Activated CD4-positive, alpha-beta T cell treated with anti-CD3 and anti-CD28 coated beads for 36 hours (primary cell): Measurements from ENCODE around the gene PKLR. TPM values are rescaled to one million over a fixed set of nuclear protein-coding genes. Genes with fewer than 3 reads are reported as not detected.
"Not testable (repeated sequence)": the region's sequence is repeated elsewhere in the genome, so short reads cannot be mapped to it uniquely, and the experiment has no call there.

Experiments
- ATAC-seq: fragments of 200-7000 bp; cut with Tn5 transposase; one replicate; pipeline ENCODE4 v1.10.0; 2021; ENCODE audit warnings: mild to moderate bottlenecking, moderate library complexity
- CTCF ChIA-PET: fragments of 350-600 bp; sonication (Branson Sonifier 250); formaldehyde crosslinking; loops from one replicate; lab custom pipeline; 2021; ENCODE audit warnings: antibody characterized with exemption; lab: Charles Lee
- POLR2A ChIA-PET: fragments of 350-600 bp; sonication (Branson Sonifier 250); formaldehyde crosslinking; loops from one replicate; lab custom pipeline; 2021; ENCODE audit warnings: antibody characterized with exemption, inconsistent platforms; lab: Charles Lee
- DNase-seq: peaks from one replicate; pipeline ENCODE4 v3.0.0-alpha.2; 2020
- H3K27ac Mint-ChIP-seq: one replicate; pipeline ENCODE4 v1.8.0; 2021; ENCODE audit warnings: mixed read lengths
- H3K27me3 Mint-ChIP-seq: one replicate; pipeline ENCODE4 v1.8.0; 2021; ENCODE audit warnings: mixed read lengths
- H3K36me3 Mint-ChIP-seq: one replicate; pipeline ENCODE4 v1.8.0; 2021; ENCODE audit warnings: low read depth, mixed read lengths
- H3K4me1 Mint-ChIP-seq: one replicate; pipeline ENCODE4 v1.8.0; 2021; ENCODE audit warnings: mixed read lengths
- H3K4me3 Mint-ChIP-seq: one replicate; pipeline ENCODE4 v1.8.0; 2021; ENCODE audit warnings: mild to moderate bottlenecking, moderate library complexity, mixed read lengths
- H3K9me3 Mint-ChIP-seq: one replicate; pipeline ENCODE4 v1.8.0; 2021; ENCODE audit warnings: low read depth, mixed read lengths
- intact Hi-C, 2 experiments: fragments of 100-400 bp; cut with DNase I in 1 of 2; cut with micrococcal nuclease in 1 of 2; formaldehyde crosslinking; loops; one replicate each; pipeline versions ENCODE4 v1.14.2 to v1.15.1; 2022 to 2024; cut with DNase I, micrococcal nuclease
- total RNA-seq, 2 experiments: library from RNA; stranded (reverse); gene quantifications; one replicate each; pipeline ENCODE4 v1.2.3, GENCODE V29; 2021

The PKLR gene
- total RNA-seq, 2 experiments from 2014 or later: not detected

DNA sequence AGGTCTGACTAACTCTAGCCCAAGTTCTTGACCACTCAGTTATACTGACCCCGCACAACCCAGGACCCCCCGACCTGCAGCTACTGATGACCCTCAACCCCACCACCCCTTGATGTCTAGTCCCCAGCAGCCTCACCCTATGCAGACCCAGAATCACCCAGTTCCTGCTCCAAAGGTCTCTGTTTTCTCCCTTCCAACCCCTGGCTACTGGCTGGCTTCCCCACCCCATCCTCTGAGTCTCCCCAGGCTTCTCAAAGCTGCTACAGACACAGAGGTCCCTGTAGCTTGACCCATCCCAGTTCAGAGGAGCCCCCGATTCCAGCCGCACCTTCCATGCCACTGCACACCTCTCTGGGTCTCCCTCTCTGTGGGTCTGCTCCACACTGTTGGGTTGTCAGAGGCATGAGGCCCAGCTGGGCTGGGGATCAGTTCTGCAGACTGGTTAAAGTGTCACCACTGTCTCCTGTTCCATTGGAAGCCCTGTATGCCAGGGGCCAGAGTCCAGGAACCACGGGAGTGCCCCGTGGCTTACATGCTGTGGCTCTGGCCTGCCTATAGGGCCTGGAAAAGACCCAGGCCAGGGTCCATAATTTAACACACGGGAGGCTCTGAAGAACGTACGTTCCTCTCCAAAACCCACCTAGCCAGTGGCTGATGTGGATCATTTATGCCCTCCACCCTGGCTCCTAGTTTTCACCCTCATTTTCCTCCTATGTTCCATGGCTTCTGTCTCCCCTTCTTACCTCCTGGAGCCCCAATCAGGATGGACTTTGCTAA is 497 bp downstream of the PKLR start:
- H3K4me1 Mint-ChIP-seq: no peaks in the 10 kb centered on the region
- H3K4me3 Mint-ChIP-seq: no peak overlapping the region
- H3K9me3 Mint-ChIP-seq: no peaks in the 10 kb centered on the region
- H3K27me3 Mint-ChIP-seq: peaks cover 16% of the 10 kb centered on the region
- ATAC-seq (no peak), DNase-seq (no peak)
- ChIA-PET POLR2A (no interaction called here), CTCF (interaction anchor here (0.6 kb wide), 1 partner anchor 100 kb away, joined by 3 read pairs; no protein-coding TSS in a partner anchor)
- intact Hi-C loops: loop anchor here in 1 of 2 experiments (10.0 kb wide), 1 partner anchor 724 kb away; the partner anchor contains the start of gene SSR2
- no peaks in the 10 kb centered on the region for H3K36me3 Mint-ChIP-seq
- no peak overlapping the region for H3K27ac Mint-ChIP-seq

DNA sequence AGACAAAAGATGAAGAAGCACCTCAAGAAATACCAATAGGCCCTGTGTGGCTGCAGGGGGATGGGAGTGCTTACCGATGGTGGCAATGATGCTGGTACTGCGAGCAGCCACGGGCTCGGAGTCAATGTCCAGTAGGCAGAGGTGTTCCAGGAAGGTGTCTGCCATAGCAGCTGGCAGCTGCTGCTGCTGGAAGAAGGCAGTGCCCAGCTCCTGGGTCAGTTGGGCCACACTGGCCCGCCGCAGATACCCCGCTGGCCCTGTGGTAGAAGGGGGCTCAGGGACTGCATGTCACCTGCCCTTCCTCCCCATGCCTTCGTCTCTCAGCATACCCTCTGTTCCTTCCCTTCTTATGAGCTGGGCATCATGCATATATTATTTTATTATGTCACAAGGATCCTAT is 1.2 kb downstream of the PKLR start:
- intact Hi-C loops: loop anchor here in 1 of 2 experiments (10.0 kb wide), 1 partner anchor 725 kb away; the partner anchor contains the start of gene SSR2
- H3K27me3 Mint-ChIP-seq: peaks cover 19% of the 10 kb centered on the region
- no peaks in the 10 kb centered on the region for H3K36me3 Mint-ChIP-seq
- no peak for DNase-seq
- H3K9me3 Mint-ChIP-seq: no peaks in the 10 kb centered on the region
- ChIA-PET POLR2A (no interaction called here), CTCF (interaction anchor here (0.6 kb wide), 1 partner anchor 100 kb away, joined by 3 read pairs; no protein-coding TSS in a partner anchor)
- no peak overlapping the region for H3K27ac Mint-ChIP-seq
- no peak for ATAC-seq
- H3K4me1 Mint-ChIP-seq: no peaks in the 10 kb centered on the region
- H3K4me3 Mint-ChIP-seq: no peak overlapping the region

DNA sequence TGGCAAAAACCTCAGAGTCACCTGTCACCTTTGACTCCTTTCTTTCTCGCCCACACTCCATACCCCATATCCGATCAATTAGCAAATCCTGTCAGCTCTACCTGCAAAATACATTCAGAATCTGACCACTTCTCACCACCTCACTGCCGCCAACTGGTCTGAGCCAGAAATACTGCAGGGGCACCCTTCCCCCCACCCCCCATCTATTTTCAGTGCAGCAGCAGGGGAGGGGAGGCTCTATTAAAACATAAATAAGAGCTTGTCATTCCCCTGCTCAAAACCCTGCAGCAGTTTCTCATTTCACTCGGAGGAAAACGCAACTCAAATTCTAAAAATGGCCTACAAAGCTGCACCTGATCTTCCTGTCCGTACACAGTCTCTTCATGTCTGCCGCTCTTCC is 3.9 kb downstream of the PKLR start:
- Mint-ChIP-seq H3K4me1 (peaks cover 3% of the 10 kb centered on the region), H3K27me3 (peaks cover 30% of the 10 kb centered on the region), H3K36me3 (no peaks in the 10 kb centered on the region), H3K9me3 (no peaks in the 10 kb centered on the region), H3K27ac (no peak overlapping the region), H3K4me3 (no peak overlapping the region)
- ChIA-PET CTCF (no interaction called here), POLR2A (no interaction called here)
- intact Hi-C loops: no loop called here
- DNase-seq: no peak
- no peak for ATAC-seq

DNA sequence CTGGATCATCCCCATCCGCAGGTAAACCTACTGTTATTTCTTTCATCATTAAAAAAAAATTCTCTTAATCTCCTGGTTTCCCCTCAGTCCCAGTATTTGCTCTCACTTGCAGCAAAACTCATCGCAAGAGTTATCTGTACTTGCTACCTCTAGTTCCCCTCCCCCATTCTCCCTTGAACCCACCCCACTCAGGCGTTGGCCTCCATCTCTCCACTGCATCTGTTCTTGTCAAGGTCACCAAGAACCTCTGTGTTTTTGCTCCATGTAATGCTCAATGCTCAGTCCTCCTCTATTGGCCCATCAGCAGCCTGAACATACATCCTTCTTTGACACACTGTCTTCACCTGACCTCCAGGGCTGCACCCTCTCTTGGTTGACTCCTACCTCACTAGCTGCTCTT is 4.6 kb downstream of the PKLR start:
- no peaks in the 10 kb centered on the region for H3K36me3 Mint-ChIP-seq
- no peak overlapping the region for H3K4me3 Mint-ChIP-seq
- no peaks in the 10 kb centered on the region for H3K9me3 Mint-ChIP-seq
- CTCF ChIA-PET: no interaction called here
- intact Hi-C loops: no loop called here
- H3K4me1 Mint-ChIP-seq: peaks cover 3% of the 10 kb centered on the region
- no peak for DNase-seq
- H3K27ac Mint-ChIP-seq: no peak overlapping the region
- peaks cover 30% of the 10 kb centered on the region for H3K27me3 Mint-ChIP-seq
- POLR2A ChIA-PET: no interaction called here
- no peak for ATAC-seq

DNA sequence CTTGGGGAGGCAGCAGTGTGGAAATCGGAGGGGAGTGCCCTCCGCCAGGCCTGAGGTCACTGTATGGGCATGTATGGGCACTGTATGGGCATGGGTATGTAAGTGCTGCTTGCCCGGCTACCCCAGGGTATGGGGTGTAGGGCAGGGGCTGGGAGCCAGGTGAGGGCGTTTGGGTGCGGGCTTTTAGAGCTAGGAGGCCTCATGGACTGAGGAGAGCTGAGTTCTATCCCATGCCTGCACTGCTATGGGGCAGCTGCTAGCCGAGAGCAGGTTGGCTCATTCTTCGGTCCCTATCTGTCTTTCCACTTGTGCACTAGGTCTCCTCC is 5.3 kb downstream of the PKLR start:
- ChIA-PET CTCF (interaction anchor here (0.7 to 1.3 kb wide), 2 partner anchors 10 to 20 kb away, joined by 3 to 4 read pairs; no protein-coding TSS in a partner anchor), POLR2A (no interaction called here)
- peaks cover 3% of the 10 kb centered on the region for H3K4me1 Mint-ChIP-seq
- no peaks in the 10 kb centered on the region for H3K9me3 Mint-ChIP-seq
- H3K4me3 Mint-ChIP-seq: no peak overlapping the region
- ATAC-seq: no peak
- peaks cover 30% of the 10 kb centered on the region for H3K27me3 Mint-ChIP-seq
- intact Hi-C loops: no loop called here
- no peaks in the 10 kb centered on the region for H3K36me3 Mint-ChIP-seq
- DNase-seq: no peak
- H3K27ac Mint-ChIP-seq: no peak overlapping the region

DNA sequence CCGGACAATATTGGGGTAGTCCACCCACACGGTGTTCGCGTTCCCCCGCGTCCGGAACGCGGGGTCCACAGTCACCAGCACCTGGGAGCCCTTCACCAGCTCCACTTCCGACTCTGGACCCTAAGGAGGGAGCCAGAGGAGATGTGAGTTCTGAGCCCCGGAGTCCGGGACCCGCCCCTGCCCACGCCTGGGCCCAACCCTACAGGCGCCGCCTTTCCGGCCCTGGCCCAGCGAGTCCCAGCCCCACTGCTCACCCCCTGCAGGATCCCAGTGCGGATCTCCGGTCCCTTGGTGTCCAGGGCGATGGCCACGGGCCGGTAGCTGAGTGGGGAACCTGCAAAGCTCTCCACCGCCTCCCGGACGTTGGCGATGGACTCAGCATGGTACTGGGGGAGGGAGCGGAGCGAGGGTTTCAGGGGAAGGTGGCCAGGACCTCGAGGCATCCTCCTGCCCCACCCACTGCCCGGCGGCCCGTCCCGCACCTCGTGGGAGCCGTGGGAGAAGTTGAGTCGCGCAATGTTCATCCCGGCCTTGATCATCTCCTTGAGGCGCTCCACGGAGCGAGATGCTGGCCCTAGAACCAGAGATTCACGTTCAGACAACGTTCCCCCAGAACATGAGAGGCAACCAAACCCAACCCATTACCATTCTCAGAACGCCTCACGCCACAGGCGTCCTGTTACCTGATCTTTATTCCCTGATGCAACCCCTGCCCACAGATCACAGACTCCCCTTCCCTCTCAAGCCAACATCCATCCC is 5.9 kb downstream of the PKLR start:
- POLR2A ChIA-PET: no interaction called here
- no peak for ATAC-seq

DNA sequence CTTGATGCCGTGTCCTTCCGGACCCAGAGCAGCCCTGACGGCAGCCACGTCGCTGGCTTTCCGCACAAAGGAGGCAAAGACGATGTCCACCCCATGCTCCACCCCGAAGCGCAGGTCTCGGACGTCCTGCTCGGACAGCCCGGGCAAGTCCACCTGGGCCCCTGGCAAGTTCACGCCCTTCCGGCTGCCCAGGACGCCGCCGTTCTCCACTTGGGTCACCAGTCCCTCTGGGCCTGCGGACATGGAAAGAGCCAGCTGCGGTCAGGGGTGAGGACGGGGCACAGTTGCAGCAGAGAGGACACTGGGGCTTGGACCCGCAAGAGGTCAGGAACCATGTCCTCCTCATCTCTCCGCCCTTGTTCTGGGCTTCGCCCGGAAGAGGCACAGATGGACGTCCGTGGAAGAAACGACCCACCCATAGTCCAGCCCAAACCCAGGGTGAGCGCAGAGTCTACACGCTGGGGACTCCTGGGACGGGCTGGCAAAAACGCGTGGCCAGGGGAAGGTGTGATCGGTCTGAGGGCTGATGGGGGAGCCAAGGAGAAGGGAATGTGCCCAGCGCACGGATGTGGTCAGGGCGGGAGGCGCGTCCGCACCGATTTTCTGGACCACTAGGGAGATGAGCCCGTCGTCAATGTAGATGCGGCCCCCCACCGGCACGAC is 6.6 kb downstream of the PKLR start:
- no peak overlapping the region for H3K27ac Mint-ChIP-seq
- H3K36me3 Mint-ChIP-seq: no peaks in the 10 kb centered on the region
- ChIA-PET POLR2A (no interaction called here), CTCF (interaction anchor here (1.3 kb wide), 1 partner anchor 11 kb away, joined by 3 read pairs; no protein-coding TSS in a partner anchor)
- H3K4me1 Mint-ChIP-seq: peaks cover 3% of the 10 kb centered on the region
- intact Hi-C loops: no loop called here
- no peaks in the 10 kb centered on the region for H3K9me3 Mint-ChIP-seq
- no peak for ATAC-seq
- no peak overlapping the region for H3K4me3 Mint-ChIP-seq
- no peak for DNase-seq
- peaks cover 32% of the 10 kb centered on the region for H3K27me3 Mint-ChIP-seq

More for the DNA sequence above, 5.9 kb downstream of the PKLR start:
- no peaks in the 10 kb centered on the region for H3K9me3 Mint-ChIP-seq
- intact Hi-C loops: no loop called here
- H3K27ac Mint-ChIP-seq: no peak overlapping the region
- DNase-seq: no peak
- H3K4me3 Mint-ChIP-seq: no peak overlapping the region
- H3K36me3 Mint-ChIP-seq: no peaks in the 10 kb centered on the region
- CTCF ChIA-PET: interaction anchor here (1.3 kb wide), 1 partner anchor 10 kb away, joined by 3 read pairs; no protein-coding TSS in a partner anchor
- H3K27me3 Mint-ChIP-seq: peaks cover 30% of the 10 kb centered on the region
- H3K4me1 Mint-ChIP-seq: peaks cover 3% of the 10 kb centered on the region

DNA sequence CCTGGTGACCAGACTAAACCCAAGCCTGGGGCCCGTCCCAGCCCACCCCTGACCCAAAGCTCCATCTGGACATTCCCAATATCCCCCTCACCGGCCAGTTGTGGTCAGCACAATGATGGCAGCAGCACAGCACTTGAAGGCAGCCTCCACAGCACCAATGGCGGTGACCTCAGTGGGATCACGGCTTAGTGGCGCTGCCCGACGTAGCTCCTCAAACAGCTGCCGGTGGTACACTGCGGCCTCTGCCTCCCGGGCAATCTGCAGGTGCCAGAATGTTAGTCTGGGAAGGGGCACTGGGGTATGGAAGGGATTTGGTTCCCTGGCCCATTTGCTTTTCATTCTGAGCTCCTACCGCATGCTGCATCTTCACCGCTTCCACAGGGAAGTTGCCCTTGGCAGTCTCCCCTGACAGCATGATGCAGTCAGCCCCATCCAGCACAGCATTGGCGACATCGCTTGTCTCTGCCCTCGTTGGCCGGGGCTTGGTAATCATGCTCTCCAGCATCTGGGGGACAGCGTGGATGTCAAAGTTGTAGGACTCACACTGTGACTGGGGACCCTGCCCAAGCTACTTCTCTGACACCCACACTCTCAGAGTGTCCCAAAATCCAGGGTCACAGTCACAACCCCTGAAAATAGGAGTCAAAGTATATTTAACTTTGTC is 8.0 kb downstream of the PKLR start:
- H3K27ac Mint-ChIP-seq: no peak overlapping the region
- no peaks in the 10 kb centered on the region for H3K9me3 Mint-ChIP-seq
- peaks cover 32% of the 10 kb centered on the region for H3K27me3 Mint-ChIP-seq
- peaks cover 3% of the 10 kb centered on the region for H3K4me1 Mint-ChIP-seq
- intact Hi-C loops: no loop called here
- ATAC-seq (no peak), DNase-seq (no peak)
- H3K4me3 Mint-ChIP-seq: no peak overlapping the region
- no peaks in the 10 kb centered on the region for H3K36me3 Mint-ChIP-seq
- CTCF ChIA-PET: no interaction called here
- POLR2A ChIA-PET: no interaction called here

DNA sequence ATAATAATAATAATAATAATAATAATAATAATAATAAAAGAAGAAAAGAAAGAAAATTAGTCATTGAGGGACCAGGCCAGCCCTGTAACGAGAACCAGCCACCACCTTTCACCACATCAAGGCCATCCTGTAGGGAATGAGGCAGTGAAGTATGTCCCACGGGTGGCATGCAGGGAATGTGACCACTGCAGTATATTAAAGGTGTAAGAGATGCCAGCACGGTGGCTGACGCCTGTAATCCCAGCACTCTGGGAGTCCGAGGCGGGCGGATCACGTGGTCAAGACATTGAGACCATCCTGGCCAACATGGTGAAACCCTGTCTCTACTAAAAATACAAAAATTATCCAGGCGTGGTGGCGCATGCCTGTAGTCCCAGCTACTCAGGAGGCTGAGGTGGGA is 10.2 kb downstream of the PKLR start:
- DNase-seq, H3K4me1 Mint-ChIP-seq, H3K9me3 Mint-ChIP-seq, H3K27ac Mint-ChIP-seq, intact Hi-C loops, H3K36me3 Mint-ChIP-seq, H3K4me3 Mint-ChIP-seq, ATAC-seq: not testable (repeated sequence)
- ChIA-PET POLR2A (interaction anchor here (0.6 kb wide), 1 partner anchor 27 kb away, joined by 3 read pairs; no protein-coding TSS in a partner anchor), CTCF (interaction anchor here (0.6 kb wide), 1 partner anchor 407 kb away, joined by 3 read pairs; no protein-coding TSS in a partner anchor)
- H3K27me3 Mint-ChIP-seq: peaks cover 18% of the 10 kb centered on the region

DNA sequence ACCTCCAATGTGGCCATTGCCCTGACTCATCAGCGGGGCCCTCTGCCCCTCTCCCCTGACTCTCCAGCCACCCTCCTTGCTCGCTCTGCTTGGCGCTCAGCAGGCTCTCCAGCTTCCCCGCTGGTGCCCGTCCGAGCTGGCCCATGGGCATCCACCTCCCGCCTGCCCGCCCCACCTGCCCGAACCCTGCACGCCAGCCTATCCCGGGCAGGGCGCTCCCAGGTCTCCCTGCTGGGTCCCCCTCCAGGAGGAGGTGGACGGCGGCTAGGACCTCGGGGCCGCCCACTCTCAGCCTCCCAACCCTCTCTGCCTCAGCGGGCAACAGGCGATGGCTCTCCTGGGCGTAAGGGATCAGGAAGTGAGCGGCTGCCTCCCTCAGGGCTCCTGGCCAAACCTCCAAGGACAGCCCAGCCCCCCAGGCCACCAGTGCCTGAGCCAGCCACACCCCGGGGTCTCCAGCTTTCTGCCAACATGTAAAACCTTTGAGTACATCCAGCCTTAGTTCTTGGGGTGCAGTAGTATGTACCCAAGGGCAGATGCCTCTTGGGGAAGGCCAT is 13.2 kb downstream of the PKLR start:
- Mint-ChIP-seq H3K4me1 (no peaks in the 10 kb centered on the region), H3K27me3 (peaks cover 2% of the 10 kb centered on the region), H3K4me3 (no peak overlapping the region), H3K27ac (no peak overlapping the region), H3K36me3 (no peaks in the 10 kb centered on the region), H3K9me3 (no peaks in the 10 kb centered on the region)
- ATAC-seq (no peak), DNase-seq (no peak)
- ChIA-PET CTCF (interaction anchor here (0.8 kb wide), 1 partner anchor 568 kb away, joined by 4 read pairs; no protein-coding TSS in a partner anchor), POLR2A (no interaction called here)
- intact Hi-C loops: no loop called here

DNA sequence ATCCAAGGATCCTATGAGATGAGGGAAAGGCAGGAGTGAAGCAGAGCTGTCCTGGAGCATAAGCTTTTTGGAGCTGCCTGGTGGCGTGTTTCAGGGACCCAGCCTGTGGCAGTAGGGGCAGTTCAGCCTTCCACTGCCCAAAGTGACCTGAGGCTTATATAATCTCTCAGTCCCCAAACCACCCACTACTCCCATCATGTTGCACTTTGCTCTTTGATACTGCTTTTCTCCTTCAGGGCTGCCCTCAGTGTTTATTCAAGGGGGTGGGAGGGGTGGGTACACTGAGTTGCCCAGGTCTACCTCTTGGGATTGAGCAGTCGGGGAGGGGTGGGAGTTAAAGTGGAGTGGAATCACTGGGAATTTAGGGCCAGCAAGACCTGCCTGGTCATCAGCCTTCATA is 14.7 kb downstream of the PKLR start:
- ChIA-PET CTCF (no interaction called here), POLR2A (no interaction called here)
- Mint-ChIP-seq H3K4me3 (no peak overlapping the region), H3K4me1 (no peaks in the 10 kb centered on the region), H3K36me3 (no peaks in the 10 kb centered on the region), H3K27me3 (peaks cover 2% of the 10 kb centered on the region), H3K9me3 (no peaks in the 10 kb centered on the region), H3K27ac (no peak overlapping the region)
- DNase-seq (no peak), ATAC-seq (no peak)
- intact Hi-C loops: no loop called here
